Stimulated activated CD8-positive, alpha-beta memory T cell treated with anti-CD3 and anti-CD28 coated beads, Interleukin-4, amount 100 ng/mL, for 4 hours (primary cell): ENCODE results near the gene TGIF2LY.
"Not testable (repeated sequence)": the region's sequence is repeated elsewhere in the genome, so short reads cannot be mapped to it uniquely, and the experiment has no call there.

Experiments
- DNase-seq, 2 donors: peaks; one replicate each; pipeline ENCODE4 v3.0.0-alpha.2; 2020; ENCODE audit warnings: low read depth in 2 of 2, low spot score in 1 of 2

TGIF2LY gene

GRCh38 chrY:3578767-3579166 lies at the start of gene TGIF2LY:
TSS of gene TGIF2LY (plus strand) at chrY:3579067. CDS start at chrY:3579245, 178 bp downstream.
- DNase-seq: not testable (repeated sequence)
